ENCODE results near the gene MPPED1. TPM values are rescaled to one million over a fixed set of nuclear protein-coding genes. Genes with fewer than 3 reads are reported as not detected.

MPPED1 gene
- total RNA-seq, 2 experiments from 2014 or later, result not detected

DNA sequence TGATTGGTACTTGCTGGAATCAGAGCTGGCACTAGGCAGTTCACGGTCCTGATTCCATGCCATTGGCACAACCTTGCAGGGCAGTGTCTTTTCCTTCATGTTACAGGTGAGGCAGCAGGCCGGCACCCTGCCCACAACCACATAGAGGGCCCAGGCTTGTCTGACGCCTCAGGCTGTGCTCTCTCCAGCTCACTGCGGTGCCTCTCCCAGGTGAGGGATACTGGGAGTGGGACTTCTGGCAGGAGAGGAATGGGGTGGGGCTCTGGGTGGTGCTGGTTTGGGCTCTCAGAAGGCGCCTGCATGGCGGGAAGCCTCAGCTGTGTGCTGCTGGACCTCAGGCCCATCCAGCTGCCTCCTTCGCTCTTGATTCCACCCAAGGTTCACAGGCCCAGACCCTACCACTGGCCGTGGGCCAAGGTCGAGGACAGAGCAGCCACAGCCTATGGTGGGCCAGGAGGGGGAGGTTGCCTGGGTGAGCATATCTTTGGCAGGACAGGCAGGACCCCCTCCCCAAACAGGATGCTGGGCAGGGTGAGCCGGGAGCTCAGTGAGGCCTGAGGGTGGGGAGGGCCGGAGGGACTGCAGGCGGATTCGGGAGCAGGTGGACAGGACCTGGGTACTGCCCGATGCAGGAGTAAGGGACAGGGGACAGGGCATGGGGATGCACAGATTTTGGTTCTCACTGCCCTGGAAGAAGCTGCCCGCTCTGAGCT is 7.0 kb upstream of the MPPED1 start:
- intact Hi-C loops (cut with micrococcal nuclease), result no loop called here
- H3K27me3 Mint-ChIP-seq, result peaks cover 14% of the 10 kb centered on the region
- ChIA-PET POLR2A (no interaction called here), CTCF (no interaction called here)
- H3K4me1 Mint-ChIP-seq (ENCODE audit: low read depth), result no peaks in the 10 kb centered on the region
- H3K9me3 Mint-ChIP-seq, result no peaks in the 10 kb centered on the region
- H3K36me3 Mint-ChIP-seq, result no peaks in the 10 kb centered on the region
- DNase-seq, result no peak
- H3K27ac Mint-ChIP-seq, result no peak overlapping the region
- no peak overlapping the region for H3K4me3 Mint-ChIP-seq

DNA sequence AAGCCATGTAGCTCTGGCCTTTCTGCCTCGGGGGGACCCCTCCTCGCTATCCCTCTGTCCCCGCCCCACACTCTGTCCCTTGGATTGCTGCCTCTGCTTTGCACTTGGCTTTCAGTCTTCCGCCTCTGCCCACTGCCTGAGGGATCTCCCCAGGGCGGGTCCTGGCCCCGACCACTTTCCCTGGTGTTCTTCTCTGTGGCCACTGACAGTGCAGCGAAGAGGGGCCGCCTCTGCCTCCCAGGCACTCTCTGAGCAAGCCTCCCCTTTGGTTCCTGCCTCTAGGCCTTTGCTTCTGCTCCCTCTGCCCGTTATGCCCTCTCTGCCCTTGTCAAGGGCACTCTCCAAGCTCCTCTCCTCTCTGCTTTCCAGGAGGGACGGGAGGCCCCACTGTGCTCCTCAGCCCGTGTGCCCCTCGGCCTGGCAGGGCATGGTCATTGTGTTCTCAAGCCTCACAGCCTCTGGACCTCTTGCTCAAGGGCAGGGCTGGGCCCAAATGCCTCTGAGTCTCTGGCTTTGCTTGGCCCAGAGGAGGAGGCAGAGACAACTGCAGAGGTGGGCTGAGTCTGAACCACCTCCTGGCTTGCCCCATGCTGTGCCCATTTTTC is 5.5 kb upstream of the MPPED1 start:
- H3K9me3 Mint-ChIP-seq, result no peaks in the 10 kb centered on the region
- peaks cover 24% of the 10 kb centered on the region for H3K27me3 Mint-ChIP-seq
- intact Hi-C loops (cut with micrococcal nuclease), result no loop called here
- no peak overlapping the region for H3K27ac Mint-ChIP-seq
- no peaks in the 10 kb centered on the region for H3K4me1 Mint-ChIP-seq (ENCODE audit: low read depth)
- H3K4me3 Mint-ChIP-seq, result no peak overlapping the region
- ChIA-PET POLR2A (no interaction called here), CTCF (no interaction called here)
- DNase-seq, result no peak
- no peaks in the 10 kb centered on the region for H3K36me3 Mint-ChIP-seq

DNA sequence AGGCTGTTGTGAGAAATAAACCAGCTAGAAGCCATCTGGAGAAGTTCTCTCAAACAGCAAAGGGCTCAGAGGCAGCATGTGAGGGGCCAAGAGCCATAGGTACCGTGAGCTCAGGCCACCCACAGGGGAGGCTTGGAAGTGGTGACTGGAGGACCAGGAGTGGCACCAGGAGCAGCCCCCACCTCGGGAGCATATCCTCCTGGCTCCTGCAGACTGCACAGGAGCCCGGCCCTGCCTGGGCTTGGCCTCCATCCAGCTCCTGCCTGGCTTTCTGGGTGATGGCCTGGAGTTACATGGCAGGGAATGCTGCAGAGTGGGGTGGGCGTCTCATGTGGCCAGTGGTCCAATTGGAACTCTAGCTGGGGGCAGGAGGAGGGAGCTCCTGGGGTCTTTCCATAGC is 4.2 kb upstream of the MPPED1 start:
- Mint-ChIP-seq H3K27me3 (peaks cover 27% of the 10 kb centered on the region), H3K4me1 (ENCODE audit: low read depth) (peaks cover under 1% of the 10 kb centered on the region), H3K27ac (no peak overlapping the region), H3K9me3 (no peaks in the 10 kb centered on the region), H3K4me3 (no peak overlapping the region), H3K36me3 (no peaks in the 10 kb centered on the region)
- ChIA-PET POLR2A (interaction anchor here (0.6 kb wide), 1 partner anchor 1687 kb away, joined by 5 read pairs; no protein-coding TSS in a partner anchor), CTCF (no interaction called here)
- intact Hi-C loops (cut with micrococcal nuclease), result no loop called here
- no peak for DNase-seq

DNA sequence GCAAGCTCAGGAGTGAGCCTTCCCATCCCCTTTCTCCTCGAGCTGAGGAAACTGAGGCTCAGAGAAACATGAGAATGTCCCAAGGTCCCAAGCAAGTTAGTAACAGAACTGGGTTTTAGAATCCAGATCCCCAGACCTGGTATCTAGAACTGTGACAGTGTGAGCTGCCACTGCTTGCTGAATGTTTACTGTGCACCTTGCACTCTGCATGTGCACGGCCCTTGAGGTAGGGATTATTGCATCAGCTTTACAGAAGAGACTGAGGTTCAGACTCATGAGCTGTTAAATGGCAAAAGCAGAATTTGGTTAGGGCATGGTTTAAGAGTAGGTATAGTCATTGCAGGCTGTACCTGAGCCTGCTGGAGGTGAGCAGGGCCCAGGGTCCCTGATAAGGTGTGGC is 3.8 kb upstream of the MPPED1 start:
- intact Hi-C loops (cut with micrococcal nuclease), result no loop called here
- Mint-ChIP-seq H3K36me3 (no peaks in the 10 kb centered on the region), H3K4me1 (ENCODE audit: low read depth) (peaks cover 2% of the 10 kb centered on the region), H3K4me3 (no peak overlapping the region), H3K9me3 (no peaks in the 10 kb centered on the region), H3K27me3 (peaks cover 31% of the 10 kb centered on the region), H3K27ac (no peak overlapping the region)
- ChIA-PET POLR2A (no interaction called here), CTCF (no interaction called here)
- no peak for DNase-seq

DNA sequence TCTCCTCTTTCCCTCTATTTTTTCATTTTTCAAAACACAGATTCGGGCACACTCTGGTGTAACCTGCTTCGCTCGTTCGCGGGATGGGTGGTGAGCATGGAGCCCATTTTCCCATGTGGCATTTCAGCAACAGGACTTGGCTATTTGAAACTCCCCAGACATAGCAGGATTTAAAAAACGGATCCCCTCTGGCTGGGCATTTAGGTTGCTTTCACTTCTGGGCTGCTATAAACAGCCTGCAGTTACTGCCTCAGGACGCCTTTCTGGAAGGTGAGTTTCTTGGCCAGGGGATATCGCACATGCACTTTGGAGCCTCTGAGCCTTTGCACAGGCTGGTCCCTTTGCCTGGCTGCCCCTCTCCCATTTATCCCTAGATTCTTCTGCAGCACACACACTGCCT is 2.8 kb upstream of the MPPED1 start:
- intact Hi-C loops (cut with micrococcal nuclease), result no loop called here
- ChIA-PET CTCF (no interaction called here), POLR2A (no interaction called here)
- Mint-ChIP-seq H3K27me3 (peaks cover 41% of the 10 kb centered on the region), H3K4me1 (ENCODE audit: low read depth) (peaks cover 2% of the 10 kb centered on the region), H3K36me3 (no peaks in the 10 kb centered on the region), H3K27ac (no peak overlapping the region), H3K4me3 (no peak overlapping the region), H3K9me3 (no peaks in the 10 kb centered on the region)
- DNase-seq, result no peak

DNA sequence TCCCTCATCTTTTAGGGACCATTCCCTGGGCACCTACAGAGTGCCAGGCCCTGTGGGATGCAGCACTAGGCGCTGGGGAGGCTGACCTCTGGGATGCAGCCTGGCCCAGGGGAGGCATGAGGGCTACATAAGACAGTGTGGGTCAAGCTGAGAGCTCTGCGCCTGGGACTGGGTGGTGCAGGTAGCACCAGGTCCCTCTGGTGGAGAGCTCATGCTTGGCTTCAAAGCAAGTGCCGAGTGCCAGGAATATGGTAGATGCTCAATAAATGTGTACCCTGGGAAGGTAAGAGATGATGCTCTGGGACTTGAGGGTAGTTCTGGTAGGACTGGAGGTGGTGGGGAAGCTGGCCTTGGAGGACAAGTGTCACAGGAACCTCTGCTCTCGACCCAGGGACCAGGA is 2.0 kb upstream of the MPPED1 start:
- Mint-ChIP-seq H3K9me3 (no peaks in the 10 kb centered on the region), H3K27ac (no peak overlapping the region), H3K27me3 (peaks cover 45% of the 10 kb centered on the region), H3K36me3 (no peaks in the 10 kb centered on the region), H3K4me1 (ENCODE audit: low read depth) (peaks cover 2% of the 10 kb centered on the region), H3K4me3 (no peak overlapping the region)
- intact Hi-C loops (cut with micrococcal nuclease), result no loop called here
- POLR2A ChIA-PET, result no interaction called here
- CTCF ChIA-PET, result interaction anchor here (0.5 kb wide), 1 partner anchor 461 kb away, joined by 3 read pairs; no protein-coding TSS in a partner anchor
- no peak for DNase-seq

DNA sequence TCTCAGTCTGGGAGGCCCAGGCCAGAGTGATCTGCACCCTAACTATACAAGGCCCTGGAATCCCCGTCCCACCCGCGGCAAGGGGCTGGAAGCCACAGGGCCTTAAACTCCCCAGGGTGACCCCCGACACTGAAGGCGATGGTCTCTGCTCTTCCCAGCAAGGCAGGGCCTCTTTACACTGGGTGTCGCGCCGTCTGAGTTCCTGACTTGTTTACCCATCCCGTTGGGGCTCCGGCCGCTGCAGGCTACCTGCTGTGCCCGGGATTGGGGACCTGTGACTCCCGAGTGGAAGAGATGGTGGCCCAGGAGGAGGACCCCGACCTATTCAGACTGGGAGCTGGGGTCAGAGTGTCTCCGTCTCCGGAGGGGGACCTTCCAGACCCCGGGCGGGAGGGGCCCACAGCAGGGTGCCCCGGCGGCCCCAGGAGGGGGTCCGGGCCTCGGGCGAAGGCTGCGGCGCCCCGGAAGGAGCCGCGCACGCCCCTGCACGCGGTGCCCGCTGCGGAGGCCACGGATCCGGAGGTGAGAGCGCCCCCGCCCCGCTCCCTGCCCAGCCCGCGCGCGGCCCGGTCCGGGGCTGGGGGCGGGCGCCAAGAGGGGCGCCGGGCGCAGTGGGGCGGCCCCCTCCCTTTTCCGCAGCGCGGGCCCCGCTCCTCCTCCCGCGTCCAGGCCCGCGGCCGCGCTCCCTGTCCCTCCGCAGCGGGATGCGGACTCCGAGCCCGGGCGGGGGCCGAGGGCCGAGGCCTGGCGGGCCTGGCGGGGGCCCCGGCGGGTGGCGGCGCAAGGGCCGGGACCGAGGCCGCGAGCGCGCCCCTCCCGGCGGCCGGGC is 560 bp upstream of the MPPED1 start:
- intact Hi-C loops (cut with micrococcal nuclease), result no loop called here
- ChIA-PET POLR2A (no interaction called here), CTCF (no interaction called here)
- H3K9me3 Mint-ChIP-seq, result no peaks in the 10 kb centered on the region
- peaks cover 49% of the 10 kb centered on the region for H3K27me3 Mint-ChIP-seq
- no peak overlapping the region for H3K27ac Mint-ChIP-seq
- H3K4me3 Mint-ChIP-seq, result no peak overlapping the region
- peaks cover 2% of the 10 kb centered on the region for H3K4me1 Mint-ChIP-seq (ENCODE audit: low read depth)
- H3K36me3 Mint-ChIP-seq, result no peaks in the 10 kb centered on the region
- no peak for DNase-seq

DNA sequence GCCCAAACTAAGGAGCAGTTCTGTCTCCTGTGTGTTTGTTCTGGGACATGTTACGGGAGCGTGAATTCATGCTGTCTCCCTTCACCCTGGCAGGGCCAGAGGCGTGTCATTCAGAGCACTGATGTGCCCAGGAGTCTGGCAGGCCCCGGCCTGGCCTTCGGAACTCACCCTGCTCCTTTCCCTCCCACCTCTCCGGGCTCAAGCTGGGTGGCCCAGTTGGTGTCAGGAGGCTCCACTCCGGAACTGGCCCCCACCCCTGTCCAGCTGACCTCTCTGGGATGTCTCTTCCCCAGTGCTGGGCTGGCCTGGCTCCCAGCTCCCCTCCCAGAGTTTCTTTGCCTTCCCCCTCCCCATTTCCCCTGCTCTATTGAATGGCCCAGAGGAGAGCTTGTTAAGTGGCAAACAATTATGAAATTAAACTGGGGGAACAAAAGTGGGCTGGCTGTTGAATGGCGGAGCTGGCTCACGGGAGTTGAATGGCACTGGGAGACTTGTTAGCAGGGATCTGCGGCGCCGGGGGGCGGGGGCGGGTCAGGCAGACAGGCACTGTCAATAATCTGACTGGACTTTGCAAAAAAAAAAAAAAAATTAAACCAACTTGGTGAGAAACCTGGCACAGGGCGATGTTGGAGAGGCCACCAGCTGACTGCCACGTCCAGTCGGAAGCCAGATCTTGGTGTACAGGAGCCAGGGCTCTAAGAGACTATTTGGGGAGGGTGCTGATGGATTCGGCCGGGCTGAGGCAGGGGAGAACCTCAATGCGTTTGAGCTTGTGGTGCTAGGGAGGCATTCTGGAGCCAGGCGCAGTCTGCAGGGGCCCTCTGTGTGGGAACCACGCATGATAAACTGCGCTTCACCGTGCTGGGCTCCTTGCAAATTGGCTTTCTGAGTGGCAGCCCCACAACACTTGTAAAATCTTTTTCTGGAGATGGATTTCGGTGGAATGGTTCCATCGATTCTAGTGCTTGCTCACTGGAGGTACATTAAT is 1.3 kb downstream of the MPPED1 start:
- peaks cover 47% of the 10 kb centered on the region for H3K27me3 Mint-ChIP-seq
- H3K36me3 Mint-ChIP-seq, result no peaks in the 10 kb centered on the region
- peaks cover 2% of the 10 kb centered on the region for H3K4me1 Mint-ChIP-seq (ENCODE audit: low read depth)
- ChIA-PET POLR2A (interaction anchor here (0.7 kb wide), 1 partner anchor 29 kb away, joined by 3 read pairs; no protein-coding TSS in a partner anchor), CTCF (no interaction called here)
- no peaks in the 10 kb centered on the region for H3K9me3 Mint-ChIP-seq
- no peak overlapping the region for H3K27ac Mint-ChIP-seq
- DNase-seq, result no peak
- intact Hi-C loops (cut with micrococcal nuclease), result no loop called here
- no peak overlapping the region for H3K4me3 Mint-ChIP-seq

DNA sequence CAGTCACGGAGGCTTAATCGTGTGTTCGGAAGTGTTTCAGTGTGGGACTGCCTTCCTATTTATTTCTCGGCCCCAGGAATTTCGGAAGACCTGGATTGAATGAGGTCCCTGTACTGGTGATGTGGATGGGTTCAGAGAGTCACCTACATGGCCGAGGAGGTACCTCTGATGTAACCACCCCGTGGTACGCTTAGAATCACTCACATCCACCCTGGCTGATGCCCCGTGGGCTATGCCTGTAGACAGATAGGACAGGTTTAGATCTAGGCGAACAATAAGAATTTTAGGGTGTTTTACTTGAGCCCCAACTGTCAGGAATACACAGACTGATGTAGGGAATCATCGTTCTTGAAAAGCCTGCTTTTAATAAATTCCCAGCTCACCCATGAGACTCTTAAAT is 2.0 kb downstream of the MPPED1 start:
- H3K4me3 Mint-ChIP-seq, result no peak overlapping the region
- ChIA-PET POLR2A (interaction anchor here (0.7 kb wide), 1 partner anchor 29 kb away, joined by 3 read pairs; no protein-coding TSS in a partner anchor), CTCF (no interaction called here)
- H3K9me3 Mint-ChIP-seq, result no peaks in the 10 kb centered on the region
- peaks cover 47% of the 10 kb centered on the region for H3K27me3 Mint-ChIP-seq
- no peaks in the 10 kb centered on the region for H3K36me3 Mint-ChIP-seq
- intact Hi-C loops (cut with micrococcal nuclease), result no loop called here
- H3K27ac Mint-ChIP-seq, result no peak overlapping the region
- no peak for DNase-seq
- peaks cover 2% of the 10 kb centered on the region for H3K4me1 Mint-ChIP-seq (ENCODE audit: low read depth)

DNA sequence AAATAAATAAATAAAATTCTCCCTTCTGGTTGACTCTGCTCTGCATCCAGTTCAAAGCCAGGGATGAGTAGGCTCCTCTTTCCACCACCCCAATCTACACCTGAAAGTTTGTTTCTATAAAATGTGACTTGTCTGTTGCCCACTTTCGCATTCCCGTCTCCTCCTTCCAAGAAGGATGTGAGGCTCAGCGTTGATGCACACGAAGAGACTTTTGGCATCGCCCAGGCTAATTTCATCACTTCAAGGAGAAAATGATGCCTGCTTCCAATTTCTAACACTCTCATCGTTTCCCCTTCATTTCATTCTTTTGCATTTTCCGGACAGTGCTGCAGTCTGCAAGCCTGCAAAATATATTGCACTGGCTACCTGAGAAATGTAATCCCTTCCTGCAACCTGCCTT is 3.9 kb downstream of the MPPED1 start:
- H3K9me3 Mint-ChIP-seq, result no peaks in the 10 kb centered on the region
- ChIA-PET POLR2A (no interaction called here), CTCF (no interaction called here)
- no peaks in the 10 kb centered on the region for H3K36me3 Mint-ChIP-seq
- H3K4me1 Mint-ChIP-seq (ENCODE audit: low read depth), result peaks cover 2% of the 10 kb centered on the region
- H3K27me3 Mint-ChIP-seq, result peaks cover 35% of the 10 kb centered on the region
- intact Hi-C loops (cut with micrococcal nuclease), result no loop called here
- H3K4me3 Mint-ChIP-seq, result no peak overlapping the region
- no peak overlapping the region for H3K27ac Mint-ChIP-seq
- no peak for DNase-seq

DNA sequence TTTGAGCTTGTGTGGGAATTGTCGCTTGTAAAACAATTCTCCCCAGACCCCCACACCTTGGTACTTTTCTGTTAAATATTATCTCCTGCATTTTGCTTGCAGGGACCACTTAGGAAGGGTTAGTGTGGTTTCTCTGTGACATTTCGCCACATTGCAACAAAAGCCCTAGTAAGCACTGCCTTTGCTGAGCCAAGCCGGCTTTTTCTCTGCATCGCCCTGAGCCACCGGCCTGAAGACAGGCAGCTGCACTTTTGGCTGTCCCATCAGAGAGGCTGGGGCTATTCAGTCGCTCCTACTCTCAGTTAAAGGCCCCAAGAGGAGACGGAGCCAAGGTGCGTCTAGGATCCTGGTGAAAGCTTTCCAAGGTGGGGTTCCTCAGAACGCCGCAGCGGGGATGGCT is 5.7 kb downstream of the MPPED1 start:
- intact Hi-C loops (cut with micrococcal nuclease), result no loop called here
- no peaks in the 10 kb centered on the region for H3K36me3 Mint-ChIP-seq
- POLR2A ChIA-PET, result no interaction called here
- H3K4me1 Mint-ChIP-seq (ENCODE audit: low read depth), result peaks cover 2% of the 10 kb centered on the region
- peaks cover 32% of the 10 kb centered on the region for H3K27me3 Mint-ChIP-seq
- CTCF ChIA-PET, result interaction anchor here (0.7 to 1.7 kb wide), 2 partner anchors 32 to 353 kb away, joined by 3 read pairs; no protein-coding TSS in a partner anchor
- no peak for DNase-seq
- H3K4me3 Mint-ChIP-seq, result no peak overlapping the region
- no peak overlapping the region for H3K27ac Mint-ChIP-seq
- H3K9me3 Mint-ChIP-seq, result no peaks in the 10 kb centered on the region
